ENCODE results near the gene WWOX.
A peak's percentile ranks its signal among the peaks of the same experiment; 100 is the strongest.

Gene WWOX

DNA sequence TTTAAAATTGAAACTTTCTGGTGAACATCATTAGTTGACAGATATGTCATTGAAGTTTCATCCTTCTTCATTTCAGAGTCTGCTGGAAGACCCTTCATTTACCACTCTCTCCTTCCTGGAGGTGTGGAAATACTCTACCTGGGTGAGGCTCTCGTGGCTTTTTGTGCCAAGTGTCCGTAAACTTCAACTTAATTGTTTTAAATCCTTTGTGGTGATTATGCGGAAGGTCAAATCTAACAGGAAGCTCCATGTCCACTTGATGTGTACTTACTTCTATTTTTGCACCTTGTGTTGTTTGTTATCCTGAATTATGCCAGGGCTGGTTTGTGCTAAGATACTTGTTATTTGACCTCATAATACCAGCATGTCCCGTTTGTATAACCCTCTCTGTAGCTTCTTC lies 129.2 kb downstream of the WWOX start:
- no peak for DNase-seq (ENCODE audit: low read depth)

DNA sequence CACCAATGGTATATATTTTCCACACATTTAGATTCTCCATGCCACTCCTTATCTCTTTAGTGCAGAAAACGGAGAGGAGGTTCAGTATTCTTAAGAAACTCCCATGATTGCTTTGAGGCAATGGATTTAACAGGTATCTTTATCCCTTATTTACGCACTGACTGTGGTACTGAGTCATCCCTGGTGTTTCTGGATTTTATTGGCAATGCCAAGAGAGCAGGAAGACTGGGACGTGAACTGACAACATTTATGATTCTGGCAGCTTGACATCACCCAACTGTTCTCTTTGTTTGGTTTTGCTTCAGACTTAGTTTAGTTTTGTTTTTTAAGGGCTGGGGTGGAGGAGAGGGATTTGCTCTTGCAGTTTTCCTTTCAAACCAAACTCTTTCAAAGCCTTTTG lies 131.4 kb downstream of the WWOX start:
- DNase-seq (ENCODE audit: low read depth) = no peak

GRCh38 chr16:78235168-78235800 lies 135.8 kb downstream of the WWOX start:
- peak; percentile 45 for DNase-seq (ENCODE audit: low read depth)

DNA sequence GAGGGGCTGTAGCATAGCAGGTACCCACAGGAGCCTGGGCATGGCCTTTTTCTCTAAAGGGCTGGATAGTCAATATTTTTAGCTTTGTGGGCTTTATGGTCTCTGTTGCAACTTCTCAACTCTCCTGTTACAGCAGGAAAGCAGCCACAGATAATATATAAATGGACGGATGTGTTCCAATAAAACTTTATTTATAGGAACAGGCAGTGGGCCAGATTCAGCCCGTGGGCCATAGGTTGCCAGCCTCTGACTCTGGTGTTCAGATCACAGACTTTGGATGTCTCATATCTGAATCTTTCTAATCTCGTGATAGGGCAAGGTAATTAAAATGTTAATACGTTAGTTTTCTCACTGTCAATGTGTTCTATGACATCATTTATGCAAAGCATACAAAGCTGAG lies 136.4 kb downstream of the WWOX start:
- no peak for DNase-seq (ENCODE audit: low read depth)

- DNase-seq (ENCODE audit: low read depth) = no peak
Observed at GRCh38 chr16:78237841-78238240, 138.4 kb downstream of the WWOX start.

GRCh38 chr16:78240459-78241222 lies 141.2 kb downstream of the WWOX start:
- no peak for DNase-seq (ENCODE audit: low read depth)

- no peak for DNase-seq (ENCODE audit: low read depth)
Observed at GRCh38 chr16:78242239-78242630, 142.8 kb downstream of the WWOX start.

DNA sequence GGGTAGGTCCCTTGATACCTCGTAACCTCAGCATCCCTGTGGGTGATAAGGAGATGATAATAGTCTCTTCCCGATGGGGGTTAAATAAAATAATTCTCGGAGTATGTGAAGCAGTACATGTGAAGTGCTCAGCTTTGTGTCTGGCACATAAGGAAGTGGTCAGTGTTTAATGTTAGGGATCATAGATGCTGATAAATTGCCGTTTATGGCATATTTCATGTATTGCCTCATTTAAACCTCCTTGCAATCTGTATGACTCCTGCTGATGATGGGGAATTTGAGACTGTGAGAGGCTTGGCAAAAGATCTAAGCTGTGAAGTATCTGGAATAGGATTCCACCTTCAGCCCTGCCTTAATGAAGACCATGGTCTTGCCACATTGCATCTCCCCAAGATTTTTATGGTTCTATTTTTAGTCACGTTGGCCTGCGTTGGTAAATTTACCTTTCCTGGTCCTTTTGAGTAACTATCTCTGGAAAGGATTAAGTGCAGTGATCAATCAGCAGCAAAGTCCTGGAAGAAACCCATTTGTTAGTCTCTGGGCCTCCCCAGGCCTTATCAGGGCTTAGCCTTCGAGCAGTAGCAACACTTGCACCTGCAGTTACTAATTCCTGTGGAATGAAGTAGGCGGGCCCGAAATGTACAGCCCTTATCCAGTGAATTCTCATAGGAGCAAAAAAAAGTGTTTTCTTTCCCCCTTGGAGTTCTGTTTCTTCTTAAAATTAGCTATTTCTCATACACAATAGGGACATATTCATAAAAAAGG lies 144.9 kb downstream of the WWOX start:
- DNase-seq (ENCODE audit: low read depth) = no peak

DNA sequence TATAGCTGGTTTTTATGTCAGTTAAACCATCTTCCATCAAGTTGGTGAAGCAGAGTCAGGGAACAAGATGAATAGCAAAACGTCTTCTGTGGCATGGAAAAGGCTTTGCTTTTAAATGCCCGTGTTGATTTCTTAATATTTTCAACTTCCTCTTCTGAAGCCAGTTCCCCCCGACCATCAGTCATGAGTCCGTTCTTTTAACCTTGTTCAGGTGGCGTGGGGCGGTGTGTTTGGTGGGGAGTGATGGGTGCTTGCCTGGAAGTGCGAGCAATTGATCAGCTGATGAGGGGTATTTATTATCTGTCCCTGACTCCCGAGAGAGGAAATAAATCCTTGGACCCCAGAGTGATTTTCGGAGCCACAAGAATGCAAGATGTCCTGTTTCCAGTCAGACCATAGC lies 147.1 kb downstream of the WWOX start:
- no peak for DNase-seq (ENCODE audit: low read depth)

DNA sequence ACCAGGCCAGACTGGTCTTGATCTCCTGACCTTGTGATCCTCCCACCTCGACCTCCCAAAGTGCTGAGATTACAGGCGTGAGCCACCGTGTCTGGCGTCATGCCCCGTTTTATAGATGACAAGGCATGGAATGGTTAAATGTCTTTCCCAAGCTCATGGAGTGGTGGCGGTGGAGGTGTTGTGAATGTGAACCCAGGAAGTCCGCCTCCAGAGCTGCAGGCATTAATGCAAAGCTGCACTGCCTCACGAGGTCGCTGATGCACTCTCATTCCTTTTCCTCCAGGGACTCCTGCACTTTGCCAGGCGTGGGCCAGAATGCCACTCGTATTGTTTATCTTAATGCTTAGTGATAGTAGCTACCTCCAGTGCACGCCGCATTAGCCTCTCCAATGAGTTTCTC lies 149.6 kb downstream of the WWOX start:
- no peak for DNase-seq (ENCODE audit: low read depth)

- no peak for DNase-seq (ENCODE audit: low read depth)
Observed at GRCh38 chr16:78249832-78250231, 150.4 kb downstream of the WWOX start.

DNA sequence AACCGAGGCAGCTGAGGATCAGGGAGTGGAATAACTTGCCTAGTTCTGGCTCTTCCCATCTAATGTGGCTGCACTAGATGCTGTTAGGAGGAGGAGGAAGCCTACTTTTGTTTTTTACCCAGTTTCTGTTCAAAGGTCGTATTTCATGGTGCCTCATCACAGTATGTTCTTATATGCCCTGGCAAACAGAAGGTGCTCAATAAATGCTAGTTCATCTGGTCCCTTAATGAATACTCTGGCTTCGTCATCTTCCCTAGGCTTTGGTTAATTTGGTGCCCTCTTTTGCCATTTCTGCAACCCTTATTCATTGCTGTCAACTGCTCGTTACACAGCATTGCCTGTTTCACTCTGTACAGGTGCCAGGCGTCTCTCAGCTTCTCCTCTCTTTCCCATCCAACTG lies 151.7 kb downstream of the WWOX start:
- DNase-seq (ENCODE audit: low read depth) = no peak

DNA sequence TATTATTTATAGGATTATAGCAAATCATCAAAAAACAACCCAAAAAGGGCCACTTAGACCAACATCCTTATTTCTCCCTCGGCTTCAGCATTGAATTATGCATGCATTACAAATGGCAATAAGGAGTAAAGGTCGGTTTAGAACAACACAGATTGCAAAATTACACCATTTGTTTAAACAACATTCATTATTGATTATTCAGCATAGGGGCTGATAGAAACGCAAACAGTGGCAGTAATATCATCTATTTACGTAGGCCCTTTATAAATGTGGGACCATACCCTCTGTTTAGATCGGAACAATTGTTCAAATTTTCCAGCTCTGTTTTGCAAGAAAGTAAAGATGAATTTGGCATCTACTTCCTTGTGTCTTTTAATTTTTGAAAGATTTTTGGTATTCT lies 153.3 kb downstream of the WWOX start:
- no peak for DNase-seq (ENCODE audit: low read depth)

DNA sequence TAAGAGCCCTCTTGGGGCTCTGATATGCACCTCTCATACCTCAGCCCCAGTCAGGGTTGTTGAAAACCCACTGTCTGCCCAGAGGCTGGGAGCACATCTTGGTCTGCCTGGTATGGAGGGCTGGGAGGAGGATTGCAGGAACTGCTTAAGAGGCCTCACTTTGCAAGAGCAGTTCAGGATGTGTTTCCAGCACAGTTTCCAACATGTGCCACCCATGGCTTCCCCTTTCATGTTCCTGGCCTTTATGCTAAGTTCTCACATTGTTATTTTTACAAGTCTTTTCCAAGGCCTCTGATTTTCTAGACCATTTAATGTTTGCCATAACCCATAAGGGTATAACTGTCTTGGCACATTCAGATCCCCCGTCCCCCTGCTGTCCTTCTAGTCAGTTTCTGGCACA lies 155.4 kb downstream of the WWOX start:
- no peak for DNase-seq (ENCODE audit: low read depth)

DNA sequence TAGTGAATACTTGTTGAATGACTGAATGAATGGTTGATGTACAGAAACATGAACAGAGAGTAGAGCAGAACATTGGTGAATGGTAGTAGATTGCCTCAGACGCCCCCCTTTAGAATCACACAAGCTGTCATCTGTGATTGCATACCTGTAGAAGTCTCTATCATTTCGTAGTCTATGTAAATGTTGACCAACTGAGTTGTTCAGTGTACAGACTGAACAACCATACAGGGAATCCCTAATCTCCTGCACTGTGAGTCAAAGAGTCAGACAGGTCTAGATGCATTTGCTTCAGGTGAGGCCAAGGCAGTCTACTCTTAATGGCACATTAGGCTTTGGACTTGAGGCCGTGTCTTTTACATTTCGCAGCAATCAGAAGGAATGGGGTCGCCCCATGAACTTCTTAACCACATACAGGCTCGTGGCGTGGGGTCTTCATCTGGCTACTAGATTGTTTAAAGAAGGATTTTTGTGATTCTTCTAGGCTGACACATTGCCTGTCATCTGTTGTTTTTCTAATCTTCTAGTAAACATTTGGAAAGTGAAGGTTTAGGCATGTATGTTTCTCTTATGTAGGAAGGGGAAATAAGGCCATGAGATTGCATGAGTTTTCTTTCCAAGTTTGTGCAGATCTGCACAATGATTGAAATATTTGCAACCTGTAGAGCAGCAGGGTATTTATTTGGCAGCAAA lies 157.4 kb downstream of the WWOX start:
- DNase-seq (ENCODE audit: low read depth) = no peak

GRCh38 chr16:78257376-78257728 lies 157.9 kb downstream of the WWOX start:
- DNase-seq (ENCODE audit: low read depth) = no peak

DNA sequence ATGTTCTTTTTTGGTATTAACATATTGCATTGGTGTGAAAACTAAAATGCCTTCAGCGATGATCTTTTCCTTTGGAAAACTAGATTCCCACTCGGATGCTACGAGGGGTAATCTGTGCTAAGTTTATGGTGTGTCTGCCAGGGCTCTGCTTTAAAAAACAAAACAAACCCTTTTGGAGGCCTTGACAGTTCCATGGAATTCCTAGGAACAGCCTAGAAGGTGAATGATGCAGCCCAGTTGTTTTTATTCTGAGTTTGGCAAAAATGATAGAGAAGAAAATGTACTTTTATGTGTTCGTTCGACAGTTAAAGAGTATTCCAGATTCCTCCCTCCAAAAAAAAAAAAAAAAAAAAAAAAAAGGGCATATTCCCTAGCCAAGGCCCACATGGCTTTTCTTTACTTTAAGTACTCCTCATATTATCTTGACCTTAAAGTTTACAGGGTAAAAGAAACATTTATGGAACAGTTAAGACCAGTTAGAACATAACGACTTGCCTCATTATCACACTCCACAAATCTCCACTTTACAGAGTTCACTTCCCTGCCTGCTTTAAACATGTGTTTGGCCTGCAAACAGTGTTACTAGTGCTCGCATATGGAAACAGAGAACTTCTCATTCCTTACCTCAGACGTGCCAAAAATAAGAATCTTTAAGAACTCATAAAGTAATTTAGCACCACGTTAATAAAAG lies 159.1 kb downstream of the WWOX start:
- no peak for DNase-seq (ENCODE audit: low read depth)

- no peak for DNase-seq (ENCODE audit: low read depth)
Observed at GRCh38 chr16:78259873-78260272, 160.4 kb downstream of the WWOX start.

GRCh38 chr16:78264642-78265041 lies 165.2 kb downstream of the WWOX start:
- DNase-seq (ENCODE audit: low read depth) = no peak

GRCh38 chr16:78269256-78269655 lies 169.8 kb downstream of the WWOX start:
- DNase-seq (ENCODE audit: low read depth) = no peak

DNA sequence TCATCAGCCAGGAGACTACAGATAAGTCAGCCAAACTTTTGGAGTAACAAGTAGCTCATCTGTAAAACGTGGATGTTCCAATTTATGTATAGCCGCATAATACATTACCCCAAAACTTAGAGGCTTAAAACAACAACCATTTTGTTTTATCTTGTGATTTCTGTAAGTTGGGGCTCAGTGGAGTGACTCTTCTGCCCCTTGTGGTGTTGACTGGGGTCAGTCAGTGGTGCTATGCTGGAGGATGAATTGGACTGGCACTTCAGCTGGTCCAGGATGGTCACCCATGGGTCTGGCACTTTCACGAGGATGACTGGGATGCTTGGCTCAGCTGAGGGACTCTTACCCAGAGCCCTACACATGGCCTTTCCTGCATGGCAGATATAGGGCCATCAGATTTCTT lies 172.5 kb downstream of the WWOX start:
- no peak for DNase-seq (ENCODE audit: low read depth)

- DNase-seq (ENCODE audit: low read depth) = no peak
Observed at GRCh38 chr16:78274771-78275170, 175.3 kb downstream of the WWOX start.
